ENCODE data around the gene ADIRF. TPM values are rescaled to one million over a fixed set of nuclear protein-coding genes. Genes with fewer than 3 reads are reported as not detected.
"Not testable (repeated sequence)": the region's sequence is repeated elsewhere in the genome, so short reads cannot be mapped to it uniquely, and the experiment has no call there.

Gene ADIRF
- total RNA-seq, 1 experiment from 2014 or later: not detected

- Histone ChIP-seq H3K4me3 (ENCODE audit: low read depth, low read length, poor library complexity, severe bottlenecking) (no peak overlapping the region), H3K36me3 (ENCODE audit: insufficient read depth, low read length, poor library complexity, severe bottlenecking) (no peaks in the 10 kb centered on the region), H3K4me1 (ENCODE audit: insufficient read depth, low read length, poor library complexity, severe bottlenecking) (no peaks in the 10 kb centered on the region), H3K27me3 (replicated peaks; ENCODE audit: insufficient read depth, low read depth, low read length, poor library complexity) (no peaks in the 10 kb centered on the region), H3K9me3 (ENCODE audit: low read depth, low read length, poor library complexity, severe bottlenecking) (no peaks in the 10 kb centered on the region), H3K27ac (ENCODE audit: low read depth, low read length, poor library complexity, severe bottlenecking) (no peak overlapping the region)
- TF ChIP-seq CTCF (conservative IDR thresholded peaks at IDR 0.05; ENCODE audit: low read depth, low read length) (no peak), EZH2 (IDR thresholded peaks at IDR 0.05; ENCODE audit: borderline replicate concordance, low read depth, low read length, poor library complexity, severe bottlenecking) (no peak)
- no peak for DNase-seq (ENCODE audit: low spot score)
- ChIA-PET POLR2A (ENCODE audit: low non-redundant PET) (no interaction called here), CTCF (no interaction called here)
- no TSS peak for BruUV-seq (replicated peaks)
- intact Hi-C loops (cut with micrococcal nuclease; ENCODE audit: unreplicated experiment): no loop called here
Measured at GRCh38 chr10:86946213-86947155, 21.8 kb upstream of the ADIRF start.

- H3K4me3 ChIP-seq (ENCODE audit: low read depth, low read length, poor library complexity, severe bottlenecking); H3K27me3 ChIP-seq (replicated peaks; ENCODE audit: insufficient read depth, low read depth, low read length, poor library complexity); H3K27ac ChIP-seq (ENCODE audit: low read depth, low read length, poor library complexity, severe bottlenecking); H3K36me3 ChIP-seq (ENCODE audit: insufficient read depth, low read length, poor library complexity, severe bottlenecking); POLR2A ChIA-PET (ENCODE audit: low non-redundant PET); BruUV-seq (replicated peaks); DNase-seq (ENCODE audit: low spot score); H3K9me3 ChIP-seq (ENCODE audit: low read depth, low read length, poor library complexity, severe bottlenecking); intact Hi-C loops (cut with micrococcal nuclease; ENCODE audit: unreplicated experiment); H3K4me1 ChIP-seq (ENCODE audit: insufficient read depth, low read length, poor library complexity, severe bottlenecking): not testable (repeated sequence)
- CTCF ChIA-PET: interaction anchor here (0.8 kb wide), 1 partner anchor 32 kb away, joined by 3 read pairs; no protein-coding TSS in a partner anchor
Measured at GRCh38 chr10:86947806-86948205, 20.5 kb upstream of the ADIRF start.

GRCh38 chr10:86950349-86950748 lies 17.9 kb upstream of the ADIRF start:
- H3K4me3 ChIP-seq (ENCODE audit: low read depth, low read length, poor library complexity, severe bottlenecking): no peak overlapping the region
- ChIA-PET CTCF (no interaction called here), POLR2A (ENCODE audit: low non-redundant PET) (no interaction called here)
- H3K27ac ChIP-seq (ENCODE audit: low read depth, low read length, poor library complexity, severe bottlenecking): no peak overlapping the region
- no peak for DNase-seq (ENCODE audit: low spot score)
- H3K9me3 ChIP-seq (ENCODE audit: low read depth, low read length, poor library complexity, severe bottlenecking): no peaks in the 10 kb centered on the region
- intact Hi-C loops (cut with micrococcal nuclease; ENCODE audit: unreplicated experiment): no loop called here
- TF ChIP-seq CTCF (conservative IDR thresholded peaks at IDR 0.05; ENCODE audit: low read depth, low read length) (no peak), EZH2 (IDR thresholded peaks at IDR 0.05; ENCODE audit: borderline replicate concordance, low read depth, low read length, poor library complexity, severe bottlenecking) (no peak)
- H3K27me3 ChIP-seq (replicated peaks; ENCODE audit: insufficient read depth, low read depth, low read length, poor library complexity): no peaks in the 10 kb centered on the region
- peaks cover 20% of the 10 kb centered on the region for H3K4me1 ChIP-seq (ENCODE audit: insufficient read depth, low read length, poor library complexity, severe bottlenecking)
- BruUV-seq (replicated peaks): no TSS peak
- H3K36me3 ChIP-seq (ENCODE audit: insufficient read depth, low read length, poor library complexity, severe bottlenecking): no peaks in the 10 kb centered on the region

Measured in A673 (cell line).